Breast epithelium (tissue), 4 donors: Measurements from ENCODE around the gene CAPZA2. TPM values are rescaled to one million over a fixed set of nuclear protein-coding genes. Genes with fewer than 3 reads are reported as not detected.

Source experiments
- DNase-seq, 2 donors: peaks; one replicate each; pipeline ENCODE4 v3.0.0-alpha.2; 2019; ENCODE audit warnings: low spot score in 2 of 2
- H3K27ac ChIP-seq, 2 donors: fragments of 200-600 bp; sonication (generic) in 1 of 2; one replicate each; pipeline ENCODE4 v1.5.1; 2016 to 2019; ENCODE audit warnings: mild to moderate bottlenecking in 1 of 2
- H3K27me3 ChIP-seq, 2 donors: fragments of 200-600 bp; sonication (generic) in 1 of 2; one replicate each; pipeline versions ENCODE4 v1.5.1 to v1.6.0; 2017 to 2019; ENCODE audit warnings: control low read depth in 1 of 2, mild to moderate bottlenecking in 1 of 2
- H3K36me3 ChIP-seq: fragments of 200-600 bp; one replicate; pipeline ENCODE4 v1.5.1; 2019
- H3K4me1 ChIP-seq, 2 donors: fragments of 200-600 bp; sonication (generic); one replicate each; pipeline ENCODE4 v1.5.1; 2016 to 2019; ENCODE audit warnings: control low read depth in 1 of 2
- H3K4me3 ChIP-seq, 3 donors: fragments of 200-600 bp; sonication (generic); 1 replicate in 2 of 3; 2 replicates in 1 of 3; pipeline ENCODE4 v1.5.1; 2016 to 2019; ENCODE audit warnings: mild to moderate bottlenecking in 3 of 3, moderate library complexity in 2 of 3
- H3K9me3 ChIP-seq, 2 donors: fragments of 200-600 bp; sonication (generic) in 1 of 2; one replicate each; pipeline ENCODE4 v1.5.1; 2016 to 2019; ENCODE audit warnings: control low read depth in 1 of 2
- CTCF ChIP-seq, 3 donors: fragments of 450-650 bp; IDR thresholded peaks; one replicate each; pipeline ENCODE4 v1.5.1; 2016 to 2017; ENCODE audit warnings: antibody characterized with exemption in 3 of 3, mild to moderate bottlenecking in 3 of 3, moderate library complexity in 3 of 3
- POLR2A ChIP-seq: fragments of 450-650 bp; IDR thresholded peaks from one replicate; pipeline ENCODE4 v1.6.1; 2016; ENCODE audit warnings: antibody characterized with exemption, mild to moderate bottlenecking, moderate library complexity
- POLR2AphosphoS5 ChIP-seq, 3 donors: sonication (generic); formaldehyde crosslinking; IDR thresholded peaks; one replicate each; pipeline ENCODE4 v1.6.1; 2017; ENCODE audit warnings: antibody characterized with exemption in 3 of 3
- intact Hi-C: fragments of 100-400 bp; cut with DNase I; formaldehyde crosslinking; loops from one replicate; pipeline ENCODE4 v1.15.1; 2023; ENCODE audit warnings: low total_unique reads
- total RNA-seq, 3 donors: library from RNA; depleted of rRNA; stranded (reverse); fragments of >200 nt; gene quantifications; one replicate each; pipeline ENCODE4 v1.1.0, GENCODE V29; 2016

Gene CAPZA2
- total RNA-seq, 3 donors from 2014 or later: 117 to 138 (median 134) TPM

- no peaks in the 10 kb centered on the region for H3K27me3 ChIP-seq
- no peak overlapping the region for H3K4me3 ChIP-seq
- intact Hi-C loops: no loop called here
- no peak for DNase-seq
- no peaks in the 10 kb centered on the region for H3K36me3 ChIP-seq
- no peaks in the 10 kb centered on the region for H3K9me3 ChIP-seq
- H3K4me1 ChIP-seq: no peaks in the 10 kb centered on the region
- no peak overlapping the region for H3K27ac ChIP-seq
- TF ChIP-seq POLR2AphosphoS5 (IDR thresholded peaks at IDR 0.05) (no peak), CTCF (IDR thresholded peaks at IDR 0.05) (no peak), POLR2A (no peak)
These were observed 3.1 kb upstream of the CAPZA2 start for GRCh38 chr7:116859323-116859722.

- H3K4me1 ChIP-seq: no peaks in the 10 kb centered on the region
- H3K4me3 ChIP-seq: peak overlapping the region in 2 of 3 donors; percentile 89 to 99
- H3K9me3 ChIP-seq: no peaks in the 10 kb centered on the region
- DNase-seq: no peak
- H3K27ac ChIP-seq: no peak overlapping the region
- H3K36me3 ChIP-seq: no peaks in the 10 kb centered on the region
- H3K27me3 ChIP-seq: no peaks in the 10 kb centered on the region
- intact Hi-C loops: no loop called here
- no peak for TF ChIP-seq POLR2A
- no peak for TF ChIP-seq CTCF (IDR thresholded peaks at IDR 0.05)
- TF ChIP-seq POLR2AphosphoS5 (IDR thresholded peaks at IDR 0.05): no peak
These were observed 670 bp upstream of the CAPZA2 start for GRCh38 chr7:116861717-116862116.

- Histone ChIP-seq H3K4me1 (no peaks in the 10 kb centered on the region), H3K27me3 (no peaks in the 10 kb centered on the region), H3K9me3 (no peaks in the 10 kb centered on the region), H3K4me3 (peak overlapping the region; percentile 89 to 99 (median 94)), H3K27ac (peak overlapping the region; percentile 99 to 100), H3K36me3 (no peaks in the 10 kb centered on the region)
- DNase-seq: no peak
- TF ChIP-seq POLR2AphosphoS5 (IDR thresholded peaks at IDR 0.05) (no peak), POLR2A (no peak), CTCF (IDR thresholded peaks at IDR 0.05) (no peak)
- intact Hi-C loops: no loop called here
These were observed 724 bp downstream of the CAPZA2 start for GRCh38 chr7:116862951-116863670.

GRCh38 chr7:116863936-116864500 lies 1.6 kb downstream of the CAPZA2 start:
- no peak for DNase-seq
- no peaks in the 10 kb centered on the region for H3K4me1 ChIP-seq
- TF ChIP-seq POLR2A: no peak
- no peak for TF ChIP-seq POLR2AphosphoS5 (IDR thresholded peaks at IDR 0.05)
- TF ChIP-seq CTCF (IDR thresholded peaks at IDR 0.05): no peak

GRCh38 chr7:116871061-116871700 lies 8.8 kb downstream of the CAPZA2 start:
- Histone ChIP-seq H3K9me3 (no peaks in the 10 kb centered on the region), H3K4me1 (no peaks in the 10 kb centered on the region), H3K36me3 (no peaks in the 10 kb centered on the region), H3K27me3 (no peaks in the 10 kb centered on the region), H3K4me3 (no peak overlapping the region), H3K27ac (peak overlapping the region in 1 of 2 donors; percentile 27)
- no peak for TF ChIP-seq CTCF (IDR thresholded peaks at IDR 0.05)
- no peak for TF ChIP-seq POLR2A
- TF ChIP-seq POLR2AphosphoS5 (IDR thresholded peaks at IDR 0.05): no peak
- intact Hi-C loops: no loop called here
- no peak for DNase-seq

More at GRCh38 chr7:116863936-116864500, 1.6 kb downstream of the CAPZA2 start:
- peak overlapping the region; percentile 99 to 100 for H3K27ac ChIP-seq
- no peaks in the 10 kb centered on the region for H3K9me3 ChIP-seq
- H3K27me3 ChIP-seq: no peaks in the 10 kb centered on the region
- intact Hi-C loops: no loop called here
- H3K36me3 ChIP-seq: no peaks in the 10 kb centered on the region
- H3K4me3 ChIP-seq: peak overlapping the region; percentile 89 to 99 (median 94)
